IMR-90 (cell line): ENCODE results near the gene THNSL1. TPM values are rescaled to one million over a fixed set of nuclear protein-coding genes. Genes with fewer than 3 reads are reported as not detected.
"Not testable (repeated sequence)": the region's sequence is repeated elsewhere in the genome, so short reads cannot be mapped to it uniquely, and the experiment has no call there.

Source experiments
- ATAC-seq: fragments of 200-7000 bp; cut with Tn5 transposase; 2 replicates; pipeline ENCODE4 v1.9.1; 2020; ENCODE audit warnings: low read depth, mild to moderate bottlenecking, moderate library complexity
- BruUV-seq: library from RNA; stranded (reverse); fragments of 400-500 nt; replicated peaks from 2 replicates; lab custom pipeline; 2021; lab: Mats Ljungman, UMichigan
- CTCF ChIA-PET: fragments of 300-600 bp; formaldehyde crosslinking; extraction: SDS; loops from one replicate; lab custom pipeline; 2021; ENCODE audit warnings: antibody characterized with exemption; lab: Yijun Ruan, JAX
- POLR2A ChIA-PET: fragments of 300-600 bp; sonication (Branson Sonifier 250); formaldehyde crosslinking; loops from one replicate; lab custom pipeline; 2022; ENCODE audit warnings: antibody characterized with exemption; ENCODE audit not compliant: unreplicated experiment; lab: Charles Lee
- DNase-seq: peaks from one replicate; pipeline ENCODE4 v3.0.0; 2013
- H2AFZ ChIP-seq: replicated peaks from 2 replicates; pipeline ENCODE3; 2013; ENCODE audit warnings: low read length, mild to moderate bottlenecking; ENCODE audit not compliant: poor library complexity
- H2AK5ac ChIP-seq: 2 replicates; pipeline ENCODE4 v1.6.1; 2013; ENCODE audit warnings: low read depth, low read length, inconsistent platforms
- H2AK9ac ChIP-seq: replicated peaks from 2 replicates; pipeline ENCODE3; 2013; ENCODE audit warnings: mild to moderate bottlenecking, low read depth, low read length, moderate library complexity; ENCODE audit not compliant: poor library complexity
- H2BK120ac ChIP-seq: 2 replicates; pipeline ENCODE4 v1.6.1; 2013; ENCODE audit warnings: low read depth, low read length, inconsistent platforms
- H2BK15ac ChIP-seq: 3 replicates; pipeline ENCODE4 v1.6.1; 2013; ENCODE audit warnings: low read depth, low read length, inconsistent platforms
- H2BK20ac ChIP-seq: 2 replicates; pipeline ENCODE4 v1.6.1; 2013; ENCODE audit warnings: low read depth, mild to moderate bottlenecking, inconsistent platforms, low read length, moderate library complexity
- H2BK5ac ChIP-seq: 2 replicates; pipeline ENCODE4 v1.6.1; 2013; ENCODE audit warnings: mild to moderate bottlenecking, low read depth, low read length, inconsistent platforms; ENCODE audit not compliant: poor library complexity, severe bottlenecking
- H3K14ac ChIP-seq: replicated peaks from 2 replicates; pipeline ENCODE4 v1.6.1; 2013; ENCODE audit warnings: low read depth, low read length, inconsistent platforms
- H3K18ac ChIP-seq: 2 replicates; pipeline ENCODE4 v1.6.1; 2013; ENCODE audit warnings: low read depth, low read length, control low read depth
- H3K23ac ChIP-seq: 2 replicates; pipeline ENCODE4 v1.6.1; 2013; ENCODE audit warnings: low read depth, low read length, inconsistent platforms
- H3K27ac ChIP-seq: 2 replicates; pipeline ENCODE4 v1.5.1; 2013; ENCODE audit warnings: mild to moderate bottlenecking, control low read depth, low read length; ENCODE audit not compliant: insufficient read depth
- H3K27me3 ChIP-seq: 2 replicates; pipeline ENCODE4 v1.6.1; 2013; ENCODE audit warnings: low read length; ENCODE audit not compliant: control insufficient read depth, insufficient read depth
- H3K36me3 ChIP-seq: 2 replicates; pipeline ENCODE4 v1.6.1; 2013; ENCODE audit warnings: low read length, mixed read lengths; ENCODE audit not compliant: control insufficient read depth, insufficient read depth
- H3K4ac ChIP-seq: 2 replicates; pipeline ENCODE4 v1.6.1; 2013; ENCODE audit warnings: low read depth, low read length, inconsistent platforms
- H3K4me1 ChIP-seq: 2 replicates; pipeline ENCODE4 v1.6.1; 2013; ENCODE audit warnings: low read length, mixed read lengths; ENCODE audit not compliant: control insufficient read depth, insufficient read depth
- H3K4me2 ChIP-seq: 2 replicates; pipeline ENCODE4 v1.6.1; 2013; ENCODE audit warnings: low read depth, mild to moderate bottlenecking, control low read depth, low read length, moderate library complexity
- H3K4me3 ChIP-seq: 2 replicates; pipeline ENCODE4 v1.5.1; 2013; ENCODE audit warnings: low read depth, mild to moderate bottlenecking, control low read depth, low read length, moderate library complexity; ENCODE audit not compliant: insufficient read depth
- H3K56ac ChIP-seq: 2 replicates; pipeline ENCODE4 v1.6.1; 2013; ENCODE audit warnings: low read length, inconsistent platforms; ENCODE audit not compliant: insufficient read depth; ENCODE audit errors: extremely low read depth
- H3K79me1 ChIP-seq, 2 experiments: 2 replicates each; pipeline ENCODE4 v1.6.1; 2013; ENCODE audit warnings: low read length in 2 of 2, inconsistent platforms in 1 of 2, low read depth in 1 of 2
- H3K9ac ChIP-seq: 2 replicates; pipeline ENCODE4 v1.6.1; 2013; ENCODE audit warnings: low read depth, low read length, control low read depth
- H3K9me1 ChIP-seq: 2 replicates; pipeline ENCODE4 v1.6.1; 2013; ENCODE audit warnings: low read length, inconsistent platforms; ENCODE audit not compliant: insufficient read depth
- H3K9me3 ChIP-seq: 2 replicates; pipeline ENCODE4 v1.6.1; 2013; ENCODE audit warnings: low read length; ENCODE audit not compliant: control insufficient read depth, insufficient read depth
- H4K20me1 ChIP-seq: 2 replicates; pipeline ENCODE4 v1.6.1; 2013; ENCODE audit warnings: low read length, inconsistent platforms; ENCODE audit not compliant: insufficient read depth
- H4K5ac ChIP-seq: 2 replicates; pipeline ENCODE4 v1.6.1; 2013; ENCODE audit warnings: mild to moderate bottlenecking, low read depth, low read length, control low read depth
- H4K8ac ChIP-seq, 2 experiments: 2 replicates each; pipeline ENCODE4 v1.6.1; 2013; ENCODE audit warnings: low read depth in 2 of 2, low read length in 2 of 2, control low read depth in 1 of 2, inconsistent platforms in 1 of 2
- H4K91ac ChIP-seq: 2 replicates; pipeline ENCODE4 v1.6.1; 2013; ENCODE audit warnings: low read depth, low read length, inconsistent platforms; ENCODE audit not compliant: insufficient read depth
- WGBS, 2 experiments: methylation state at CpG; one replicate each; pipeline versions ENCODE4 v1.1.5 to v1.1.7; 2013; ENCODE audit warnings: missing lambda C conversion rate in 2 of 2; ENCODE audit not compliant: insufficient read length in 1 of 2; ENCODE audit errors: extremely low coverage in 2 of 2; 5-methylcytosine and 5-hydroxymethylcytosine counted together
- dilution Hi-C: fragments of 300-500 bp; cut with HindIII; formaldehyde crosslinking; loops from one replicate; pipeline ENCODE4 v1.14.3; 2018; ENCODE audit warnings: low sequenced_read_pairs; ENCODE audit not compliant: unreplicated experiment
- in situ Hi-C: fragments of 300-500 bp; cut with MboI; formaldehyde crosslinking; loops from 3 replicates; pipeline ENCODE4 v1.14.3; 2019; ENCODE audit warnings: low sequenced_read_pairs, inconsistent platforms, mixed read lengths
- intact Hi-C: fragments of 100-400 bp; cut with micrococcal nuclease; formaldehyde crosslinking; loops from 2 replicates; pipeline ENCODE4 v1.10.0; 2022
- polyA plus RNA-seq, 3 experiments: library from polyadenylated mRNA; depleted of rRNA; stranded (reverse); fragments of >200 nt; gene quantifications; 2 replicates each; pipeline ENCODE4 v1.2.3, GENCODE V29; 2012; ENCODE audit warnings: low replicate concordance in 1 of 3
- total RNA-seq: library from RNA; depleted of rRNA; stranded (reverse); fragments of >200 nt; gene quantifications from 2 replicates; pipeline ENCODE4 v1.2.3, GENCODE V29; 2012

The THNSL1 gene
- total and polyA plus RNA-seq, 2 of the 4 experiments (the other 2 are of a cell fraction) = 1.3 to 2.0 TPM

DNA sequence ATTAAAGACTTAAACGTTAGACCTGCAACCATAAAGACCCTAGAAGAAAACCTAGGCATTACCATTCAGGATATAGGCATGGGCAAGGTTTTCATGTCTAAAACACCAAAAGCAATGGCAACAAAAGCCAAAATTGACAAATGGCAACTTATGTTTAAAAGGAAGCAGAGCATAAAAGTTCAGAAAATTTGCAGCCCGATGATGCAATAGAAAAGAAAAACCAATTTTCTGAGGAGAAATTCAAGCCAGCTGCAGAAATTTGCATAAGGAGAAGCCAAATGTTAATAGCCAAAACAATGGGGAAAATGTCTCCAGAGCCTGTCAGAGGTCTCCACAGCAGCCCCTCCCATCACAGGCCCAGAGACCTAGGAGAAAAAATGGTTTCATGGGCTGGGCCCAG, 4.8 kb upstream of the THNSL1 start:
- H3K4me3 ChIP-seq, H2AK9ac ChIP-seq, H3K9ac ChIP-seq, in situ Hi-C loops, H2BK120ac ChIP-seq, H3K79me1 ChIP-seq, H3K4ac ChIP-seq, H2AFZ ChIP-seq, H2AK5ac ChIP-seq, H2BK20ac ChIP-seq, H3K23ac ChIP-seq, DNase-seq, intact Hi-C loops, H3K27ac ChIP-seq, H3K9me1 ChIP-seq, H4K5ac ChIP-seq, ATAC-seq, H3K14ac ChIP-seq, POLR2A ChIA-PET, H3K36me3 ChIP-seq, H4K20me1 ChIP-seq, BruUV-seq, dilution Hi-C loops, H3K56ac ChIP-seq, H2BK15ac ChIP-seq, H3K18ac ChIP-seq, H3K9me3 ChIP-seq, H2BK5ac ChIP-seq, H3K27me3 ChIP-seq, H3K4me2 ChIP-seq, H3K4me1 ChIP-seq, H4K8ac ChIP-seq, H4K91ac ChIP-seq, CTCF ChIA-PET: not testable (repeated sequence)
- WGBS, 2 experiments = 60% methylated on average over 1 of the region's 2 CpGs; no CpG with 5 or more reads in 1 of the 2 experiments
